GM18508 (cell line): ENCODE measurements around the gene GANC.
"Not testable (repeated sequence)": the region's sequence is repeated elsewhere in the genome, so short reads cannot be mapped to it uniquely, and the experiment has no call there.

Experiments used
- ATAC-seq: cut with Tn5 transposase; IDR thresholded peaks from one replicate; pipeline ENCODE4 v1.9.1; 2021; ENCODE audit warnings: moderate number of reproducible peaks; ENCODE audit not compliant: insufficient read depth, unreplicated experiment

The GANC gene

GRCh38 chr15:42272939-42273899 is at the start of gene GANC, which contains the start of gene TMEM87A:
GANC (plus strand) TSS chr15:42273201; CDS start chr15:42274482, 1,281 bp downstream.
TMEM87A (minus strand) TSS chr15:42273433; CDS start chr15:42273398, 35 bp downstream.
- peak; percentile 60 for ATAC-seq

GRCh38 chr15:42226648-42227047 is 46.4 kb upstream of the GANC start:
- no peak for ATAC-seq

GRCh38 chr15:42228036-42228435 is 45.0 kb upstream of the GANC start:
- ATAC-seq, result no peak

GRCh38 chr15:42228981-42229380 is 44.0 kb upstream of the GANC start:
- ATAC-seq, result not testable (repeated sequence)

- no peak for ATAC-seq
These were observed 41.9 kb upstream of the GANC start for GRCh38 chr15:42231088-42231487.

- no peak for ATAC-seq
These were observed 40.4 kb upstream of the GANC start for GRCh38 chr15:42232606-42233005.

- no peak for ATAC-seq
These were observed 39.9 kb upstream of the GANC start for GRCh38 chr15:42233107-42233506.

- no peak for ATAC-seq
These were observed 33.3 kb upstream of the GANC start for GRCh38 chr15:42239528-42240182.

- ATAC-seq, result no peak
These were observed 32.2 kb upstream of the GANC start for GRCh38 chr15:42240823-42241222.

- no peak for ATAC-seq
These were observed 19.7 kb upstream of the GANC start for GRCh38 chr15:42253300-42253699.

- ATAC-seq, result no peak
These were observed 8.2 kb upstream of the GANC start for GRCh38 chr15:42264795-42265194.

GRCh38 chr15:42267286-42267685 is 5.7 kb upstream of the GANC start:
- no peak for ATAC-seq

- ATAC-seq, result no peak
These were observed 2.5 kb upstream of the GANC start for GRCh38 chr15:42270551-42270950.

GRCh38 chr15:42270996-42271395 is 2.0 kb upstream of the GANC start:
- ATAC-seq, result no peak

GRCh38 chr15:42273900-42274701 is 1.1 kb downstream of the GANC start:
- no peak for ATAC-seq

- ATAC-seq, result no peak
These were observed 1.6 kb downstream of the GANC start for GRCh38 chr15:42274702-42274989.

GRCh38 chr15:42275780-42276391 is 2.9 kb downstream of the GANC start:
- ATAC-seq, result no peak

GRCh38 chr15:42276762-42277161 is 3.8 kb downstream of the GANC start:
- no peak for ATAC-seq

GRCh38 chr15:42279234-42279723 is 6.3 kb downstream of the GANC start:
- ATAC-seq, result no peak

- ATAC-seq, result no peak
These were observed 9.3 kb downstream of the GANC start for GRCh38 chr15:42282344-42282743.
